Skeletal muscle tissue (tissue), 4 donors: Measurements from ENCODE around the gene SLC6A11. TPM values are rescaled to one million over a fixed set of nuclear protein-coding genes. Genes with fewer than 3 reads are reported as not detected.

ENCODE experiments used
- H3K27ac ChIP-seq: one replicate; pipeline ENCODE4 v1.7.0; 2013; ENCODE audit warnings: mild to moderate bottlenecking, low read depth, low read length, inconsistent platforms
- H3K27me3 ChIP-seq, 3 donors: one replicate each; pipeline ENCODE4 v1.7.0; 2013; ENCODE audit warnings: low read length in 3 of 3; ENCODE audit not compliant: control insufficient read depth in 3 of 3, insufficient read depth in 3 of 3
- H3K36me3 ChIP-seq, 3 donors: one replicate each; pipeline ENCODE4 v1.7.0; 2013; ENCODE audit warnings: low read length in 3 of 3; ENCODE audit not compliant: control insufficient read depth in 3 of 3, insufficient read depth in 3 of 3
- H3K4me1 ChIP-seq, 3 donors: one replicate each; pipeline ENCODE4 v1.7.0; 2013; ENCODE audit warnings: low read length in 3 of 3, mild to moderate bottlenecking in 3 of 3; ENCODE audit not compliant: control insufficient read depth in 3 of 3, insufficient read depth in 3 of 3
- H3K4me3 ChIP-seq, 3 donors: one replicate each; pipeline ENCODE4 v1.7.0; 2013; ENCODE audit warnings: low read length in 3 of 3
- H3K9ac ChIP-seq, 3 donors: one replicate each; pipeline ENCODE4 v1.7.0; 2013; ENCODE audit warnings: low read length in 3 of 3, mild to moderate bottlenecking in 3 of 3, moderate library complexity in 2 of 3, low read depth in 1 of 3
- H3K9me3 ChIP-seq, 3 donors: one replicate each; pipeline ENCODE4 v1.7.0; 2013; ENCODE audit warnings: low read length in 3 of 3; ENCODE audit not compliant: control insufficient read depth in 3 of 3
- total RNA-seq: library from RNA; depleted of rRNA; stranded (reverse); fragments of >200 nt; gene quantifications from one replicate; pipeline ENCODE4 v1.2.3, GENCODE V29; 2014
- donor health status: Osteomylitis.

Gene SLC6A11
- total RNA-seq, 1 donor from 2014 or later, result not detected

- Histone ChIP-seq H3K4me1 (no peaks in the 10 kb centered on the region), H3K4me3 (no peak overlapping the region), H3K9me3 (peaks cover 0 to 3% (median 2%) of the 10 kb centered on the region in 3 donors), H3K27ac (no peak overlapping the region), H3K9ac (no peak overlapping the region), H3K36me3 (no peaks in the 10 kb centered on the region), H3K27me3 (peaks cover 1 to 3% (median 2%) of the 10 kb centered on the region in 3 donors)
Measured at GRCh38 chr3:10786640-10787039, 29.4 kb upstream of the SLC6A11 start.

- Histone ChIP-seq H3K36me3 (no peaks in the 10 kb centered on the region), H3K9ac (no peak overlapping the region), H3K4me3 (no peak overlapping the region), H3K9me3 (peaks cover 0 to 3% (median 3%) of the 10 kb centered on the region in 3 donors), H3K4me1 (no peaks in the 10 kb centered on the region), H3K27ac (no peak overlapping the region), H3K27me3 (peaks cover 8 to 10% (median 10%) of the 10 kb centered on the region in 3 donors)
Measured at GRCh38 chr3:10788451-10788850, 27.6 kb upstream of the SLC6A11 start.

- Histone ChIP-seq H3K36me3 (no peaks in the 10 kb centered on the region), H3K9ac (no peak overlapping the region), H3K4me3 (no peak overlapping the region), H3K4me1 (no peaks in the 10 kb centered on the region), H3K9me3 (peaks cover 0 to 3% (median 3%) of the 10 kb centered on the region in 3 donors), H3K27me3 (peaks cover 8 to 17% (median 10%) of the 10 kb centered on the region in 3 donors), H3K27ac (no peak overlapping the region)
Measured at GRCh38 chr3:10790713-10791112, 25.3 kb upstream of the SLC6A11 start.

GRCh38 chr3:10792208-10792607 lies 23.8 kb upstream of the SLC6A11 start:
- H3K9me3 ChIP-seq, result peaks cover 0 to 3% (median 3%) of the 10 kb centered on the region in 3 donors

GRCh38 chr3:10798600-10799367 lies 17.2 kb upstream of the SLC6A11 start:
- H3K4me1 ChIP-seq, result no peaks in the 10 kb centered on the region
- H3K27me3 ChIP-seq, result peaks cover 0 to 11% (median 2%) of the 10 kb centered on the region in 3 donors
- H3K9me3 ChIP-seq, result no peaks in the 10 kb centered on the region
- H3K9ac ChIP-seq, result no peak overlapping the region
- H3K36me3 ChIP-seq, result no peaks in the 10 kb centered on the region
- no peak overlapping the region for H3K4me3 ChIP-seq
- no peak overlapping the region for H3K27ac ChIP-seq

More at GRCh38 chr3:10792208-10792607, 23.8 kb upstream of the SLC6A11 start:
- Histone ChIP-seq H3K36me3 (no peaks in the 10 kb centered on the region), H3K27me3 (peaks cover 8 to 17% (median 10%) of the 10 kb centered on the region in 3 donors), H3K27ac (no peak overlapping the region), H3K4me1 (no peaks in the 10 kb centered on the region), H3K9ac (no peak overlapping the region), H3K4me3 (no peak overlapping the region)

- no peak overlapping the region for H3K27ac ChIP-seq
- H3K27me3 ChIP-seq, result peaks cover 0 to 9% (median 2%) of the 10 kb centered on the region in 3 donors
Measured at GRCh38 chr3:10804183-10804648, 11.8 kb upstream of the SLC6A11 start.

GRCh38 chr3:10806006-10806405 lies 10.0 kb upstream of the SLC6A11 start:
- Histone ChIP-seq H3K9me3 (peaks cover 0 to 3% (median 0%) of the 10 kb centered on the region in 3 donors), H3K27me3 (peaks cover 0 to 13% (median 6%) of the 10 kb centered on the region in 3 donors), H3K4me1 (no peaks in the 10 kb centered on the region), H3K27ac (no peak overlapping the region), H3K9ac (no peak overlapping the region), H3K4me3 (no peak overlapping the region), H3K36me3 (no peaks in the 10 kb centered on the region)

More at GRCh38 chr3:10804183-10804648, 11.8 kb upstream of the SLC6A11 start:
- H3K4me1 ChIP-seq, result no peaks in the 10 kb centered on the region
- no peaks in the 10 kb centered on the region for H3K36me3 ChIP-seq
- H3K9me3 ChIP-seq, result peaks cover 0 to 3% (median 0%) of the 10 kb centered on the region in 3 donors
- no peak overlapping the region for H3K4me3 ChIP-seq
- H3K9ac ChIP-seq, result no peak overlapping the region

GRCh38 chr3:10808130-10808735 lies 7.8 kb upstream of the SLC6A11 start:
- H3K27ac ChIP-seq, result no peak overlapping the region
- H3K4me3 ChIP-seq, result no peak overlapping the region
- no peaks in the 10 kb centered on the region for H3K4me1 ChIP-seq
- peaks cover 0 to 13% (median 10%) of the 10 kb centered on the region in 3 donors for H3K27me3 ChIP-seq
- peaks cover 0 to 3% (median 0%) of the 10 kb centered on the region in 3 donors for H3K9me3 ChIP-seq
- no peak overlapping the region for H3K9ac ChIP-seq
- H3K36me3 ChIP-seq, result no peaks in the 10 kb centered on the region

- H3K27ac ChIP-seq, result no peak overlapping the region
- H3K36me3 ChIP-seq, result no peaks in the 10 kb centered on the region
- H3K9me3 ChIP-seq, result peaks cover 0 to 3% (median 0%) of the 10 kb centered on the region in 3 donors
- H3K4me1 ChIP-seq, result no peaks in the 10 kb centered on the region
- no peak overlapping the region for H3K4me3 ChIP-seq
- peaks cover 0 to 13% (median 10%) of the 10 kb centered on the region in 3 donors for H3K27me3 ChIP-seq
- no peak overlapping the region for H3K9ac ChIP-seq
Measured at GRCh38 chr3:10808974-10809373, 7.1 kb upstream of the SLC6A11 start.

GRCh38 chr3:10810376-10810775 lies 5.7 kb upstream of the SLC6A11 start:
- H3K36me3 ChIP-seq, result no peaks in the 10 kb centered on the region
- H3K4me1 ChIP-seq, result no peaks in the 10 kb centered on the region
- peaks cover 0 to 3% (median 0%) of the 10 kb centered on the region in 3 donors for H3K9me3 ChIP-seq
- H3K27me3 ChIP-seq, result peaks cover 4 to 26% (median 20%) of the 10 kb centered on the region in 3 donors
- H3K27ac ChIP-seq, result no peak overlapping the region
- H3K4me3 ChIP-seq, result no peak overlapping the region
- no peak overlapping the region for H3K9ac ChIP-seq
